ENCODE results near the gene EDA.

- TF ChIP-seq, protein P1, sequence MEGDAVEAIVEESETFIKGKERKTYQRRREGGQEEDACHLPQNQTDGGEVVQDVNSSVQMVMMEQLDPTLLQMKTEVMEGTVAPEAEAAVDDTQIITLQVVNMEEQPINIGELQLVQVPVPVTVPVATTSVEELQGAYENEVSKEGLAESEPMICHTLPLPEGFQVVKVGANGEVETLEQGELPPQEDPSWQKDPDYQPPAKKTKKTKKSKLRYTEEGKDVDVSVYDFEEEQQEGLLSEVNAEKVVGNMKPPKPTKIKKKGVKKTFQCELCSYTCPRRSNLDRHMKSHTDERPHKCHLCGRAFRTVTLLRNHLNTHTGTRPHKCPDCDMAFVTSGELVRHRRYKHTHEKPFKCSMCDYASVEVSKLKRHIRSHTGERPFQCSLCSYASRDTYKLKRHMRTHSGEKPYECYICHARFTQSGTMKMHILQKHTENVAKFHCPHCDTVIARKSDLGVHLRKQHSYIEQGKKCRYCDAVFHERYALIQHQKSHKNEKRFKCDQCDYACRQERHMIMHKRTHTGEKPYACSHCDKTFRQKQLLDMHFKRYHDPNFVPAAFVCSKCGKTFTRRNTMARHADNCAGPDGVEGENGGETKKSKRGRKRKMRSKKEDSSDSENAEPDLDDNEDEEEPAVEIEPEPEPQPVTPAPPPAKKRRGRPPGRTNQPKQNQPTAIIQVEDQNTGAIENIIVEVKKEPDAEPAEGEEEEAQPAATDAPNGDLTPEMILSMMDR (IDR thresholded peaks at IDR 0.05), result no peak
- TF ChIP-seq ZFX (IDR thresholded peaks at IDR 0.05; ENCODE audit: borderline replicate concordance), result no peak
These were observed 431.1 kb downstream of the EDA start for GRCh38 chrX:70046978-70047377.
